GM21381 (cell line): ENCODE data around the gene LRFN2.

Source experiments
- ATAC-seq: cut with Tn5 transposase; IDR thresholded peaks from one replicate; pipeline ENCODE4 v1.9.1; 2021; ENCODE audit warnings: mild to moderate bottlenecking, moderate library complexity; ENCODE audit not compliant: unreplicated experiment

The LRFN2 gene

GRCh38 chr6:40586369-40587201, 579 bp downstream of the LRFN2 start:
- no peak for ATAC-seq

GRCh38 chr6:40585651-40586269, 1.4 kb downstream of the LRFN2 start:
- ATAC-seq = no peak

DNA sequence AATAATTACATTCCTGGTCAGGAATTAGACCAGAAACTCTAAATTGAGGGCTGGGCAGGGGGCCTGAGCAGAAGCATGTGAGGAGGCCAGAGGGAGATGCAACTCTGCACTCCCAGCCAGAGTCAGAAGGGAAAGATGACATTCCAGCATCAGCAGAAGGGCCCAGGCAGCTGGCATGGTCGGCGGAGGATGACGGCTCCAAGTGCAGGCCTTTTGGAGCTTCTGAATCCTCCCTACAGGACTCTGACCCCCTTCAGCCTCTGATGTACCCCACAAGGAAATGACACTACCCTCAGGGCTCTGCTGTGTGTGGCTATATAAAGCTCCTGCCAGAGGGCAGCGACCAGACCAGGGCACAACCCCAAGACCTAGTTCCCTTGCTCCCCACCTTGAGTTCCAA, 1.9 kb downstream of the LRFN2 start:
- no peak for ATAC-seq

- no peak for ATAC-seq
Observed at GRCh38 chr6:40584741-40585140, 2.4 kb downstream of the LRFN2 start.

DNA sequence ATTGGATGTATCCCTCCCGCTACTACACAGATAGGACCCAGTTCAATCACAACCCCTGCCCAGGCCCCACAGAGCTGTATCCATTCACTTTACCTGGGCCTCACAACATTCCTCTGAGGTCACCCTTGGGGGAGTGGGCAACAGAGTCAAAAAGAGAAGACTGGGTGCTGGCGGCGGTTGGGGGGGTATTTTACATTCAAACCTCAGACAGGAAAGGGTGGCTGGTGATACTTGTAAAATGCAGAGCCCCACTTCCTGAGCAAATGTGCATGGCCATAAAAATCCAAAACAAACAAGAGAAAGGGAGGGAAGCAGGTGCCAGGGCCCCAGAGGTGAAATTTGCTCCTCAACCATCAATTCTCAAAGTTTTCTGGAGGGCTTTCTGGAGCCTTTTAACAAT, 3.5 kb downstream of the LRFN2 start:
- ATAC-seq = no peak

DNA sequence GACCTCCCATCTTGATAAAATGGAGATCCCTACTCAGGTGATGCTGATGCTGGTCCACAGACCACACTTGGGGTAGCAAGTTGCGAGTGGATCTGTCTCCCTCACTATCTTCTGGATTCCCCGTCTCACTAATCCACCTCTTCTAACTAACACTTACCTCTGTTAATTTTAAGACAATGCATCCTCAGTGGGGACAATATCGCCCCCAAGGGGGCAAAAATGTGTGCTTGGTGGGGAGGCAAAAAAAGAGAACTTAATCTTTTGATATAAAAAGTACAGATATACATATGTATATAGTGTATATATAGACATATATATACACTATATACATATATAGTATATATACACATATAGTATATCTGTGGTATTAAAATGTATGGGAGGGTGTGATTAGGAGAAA, 4.3 kb downstream of the LRFN2 start:
- ATAC-seq = no peak

GRCh38 chr6:40579101-40579500, 8.1 kb downstream of the LRFN2 start:
- ATAC-seq = no peak

GRCh38 chr6:40577672-40578071, 9.5 kb downstream of the LRFN2 start:
- no peak for ATAC-seq

- no peak for ATAC-seq
Observed at GRCh38 chr6:40573221-40573620, 13.9 kb downstream of the LRFN2 start.

GRCh38 chr6:40569162-40569910, 17.8 kb downstream of the LRFN2 start:
- no peak for ATAC-seq

DNA sequence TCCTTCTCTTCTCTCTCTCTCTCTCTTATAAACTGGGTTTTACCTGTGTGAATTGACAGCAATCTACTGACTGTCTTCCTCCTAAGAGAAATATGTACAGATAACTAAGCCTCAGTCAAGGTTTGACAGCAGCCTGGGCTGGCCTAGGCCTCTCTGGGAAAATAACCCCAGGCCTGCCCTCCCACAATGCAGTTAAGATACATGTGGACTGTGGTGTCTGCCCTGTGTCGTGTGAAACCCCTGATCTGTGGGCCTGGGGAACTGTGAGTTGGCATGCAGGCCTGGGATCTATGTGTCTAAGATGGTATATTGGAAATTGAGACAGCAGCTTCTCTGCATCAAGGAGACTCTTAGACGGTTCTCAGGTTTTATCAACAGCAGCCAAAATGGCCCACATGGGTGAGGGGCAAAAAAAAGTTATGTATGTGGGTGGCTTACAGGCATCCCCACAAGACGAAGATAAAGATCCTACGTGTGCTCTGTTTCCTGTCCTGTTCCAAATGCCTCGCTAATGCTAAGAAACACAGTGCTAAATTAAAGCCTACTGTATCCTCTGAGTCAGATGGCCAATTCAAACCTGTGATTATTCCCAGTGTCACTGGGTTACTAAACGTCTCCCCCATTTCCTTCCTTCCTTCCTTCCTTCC, 19.0 kb downstream of the LRFN2 start:
- ATAC-seq = no peak

GRCh38 chr6:40563111-40563510, 24.1 kb downstream of the LRFN2 start:
- no peak for ATAC-seq

DNA sequence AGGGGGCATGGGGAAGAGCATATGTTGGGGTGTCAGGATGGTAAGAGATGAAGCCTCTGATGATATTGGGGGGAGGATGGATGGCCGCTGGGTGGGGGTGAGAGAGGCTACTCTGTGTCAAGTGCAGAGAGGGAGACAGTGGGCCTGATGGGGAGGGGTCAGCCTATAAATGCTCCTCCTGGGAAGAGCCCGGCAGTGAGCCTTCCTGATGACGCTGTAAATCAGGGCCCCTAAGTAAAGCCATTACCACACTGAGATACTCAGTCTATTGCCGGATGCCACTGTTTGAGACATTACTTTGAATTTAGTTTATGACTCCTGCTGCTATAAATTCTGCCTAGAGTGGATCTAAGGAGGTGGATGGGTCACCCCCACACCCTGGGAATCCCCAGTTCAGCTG, 28.1 kb downstream of the LRFN2 start:
- ATAC-seq = no peak

- ATAC-seq = no peak
Observed at GRCh38 chr6:40558102-40558501, 29.1 kb downstream of the LRFN2 start.

- no peak for ATAC-seq
Observed at GRCh38 chr6:40556881-40557280, 30.3 kb downstream of the LRFN2 start.

DNA sequence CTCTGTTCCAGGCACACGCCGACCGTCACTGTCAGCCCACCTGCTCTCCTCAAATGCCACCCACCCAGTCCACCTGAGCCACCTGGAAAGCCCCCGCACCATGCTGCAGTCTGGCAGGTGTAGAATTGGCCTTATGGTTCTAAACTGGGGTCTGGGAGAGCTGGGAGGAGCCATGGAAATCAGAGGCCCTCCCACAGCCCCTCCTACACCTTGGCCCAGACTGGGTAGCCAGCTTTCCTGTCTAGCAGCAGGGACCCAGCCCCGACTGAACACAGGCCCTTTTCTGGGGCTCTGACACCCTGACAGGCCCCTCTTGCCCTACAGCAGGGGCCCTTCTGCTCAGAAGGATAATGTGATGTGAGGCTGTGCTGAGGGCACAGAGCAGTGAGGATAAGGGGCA, 31.1 kb downstream of the LRFN2 start:
- no peak for ATAC-seq

DNA sequence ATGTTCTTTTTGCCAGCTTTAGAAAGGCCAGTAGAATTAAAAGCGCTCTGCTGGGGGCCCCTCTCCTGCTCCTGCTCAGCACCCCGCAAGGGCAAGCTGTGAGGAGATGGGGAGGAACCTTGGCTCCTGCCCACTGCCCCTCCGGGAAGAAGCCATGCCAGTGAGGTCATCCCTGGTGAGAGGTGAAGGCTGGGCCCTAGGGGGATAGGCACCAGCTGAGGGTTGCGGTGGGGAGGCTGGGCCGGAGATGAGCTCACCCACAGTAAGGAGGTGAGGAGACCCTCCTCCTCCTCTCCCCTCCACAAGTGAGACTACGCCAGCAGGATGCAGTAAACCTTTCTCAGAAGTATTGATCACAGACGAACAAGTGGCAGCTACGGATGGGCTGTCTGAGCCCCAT, 32.1 kb downstream of the LRFN2 start:
- no peak for ATAC-seq

GRCh38 chr6:40552941-40553340, 34.2 kb downstream of the LRFN2 start:
- no peak for ATAC-seq

GRCh38 chr6:40551966-40552505, 35.1 kb downstream of the LRFN2 start:
- no peak for ATAC-seq

- ATAC-seq = no peak
Observed at GRCh38 chr6:40550202-40551101, 36.7 kb downstream of the LRFN2 start.
